ENCODE results near the gene CCDC126.

GRCh38 chr7:23633417-23633816 is 36.2 kb downstream of the CCDC126 start:
- TF ChIP-seq FOXP2 (optimal IDR thresholded peaks at IDR 0.05; ENCODE audit: control extremely low read depth, extremely low read length, insufficient read depth) (no peak), POLR2AphosphoS5 (IDR thresholded peaks at IDR 0.05; ENCODE audit: borderline replicate concordance, low read depth, low read length) (no peak), EZH2 (IDR thresholded peaks at IDR 0.05) (no peak)

Data from SK-N-MC (cell line).